HTERT RPE-1 (cell line): ENCODE measurements around the gene CDK15.
"Not testable (repeated sequence)": the region's sequence is repeated elsewhere in the genome, so short reads cannot be mapped to it uniquely, and the experiment has no call there.

Experiments
- in situ Hi-C: fragments of 300-500 bp; cut with MboI; formaldehyde crosslinking; loops from 4 replicates; pipeline ENCODE4 v1.14.3; 2020; ENCODE audit warnings: low sequenced_read_pairs

CDK15 gene

DNA sequence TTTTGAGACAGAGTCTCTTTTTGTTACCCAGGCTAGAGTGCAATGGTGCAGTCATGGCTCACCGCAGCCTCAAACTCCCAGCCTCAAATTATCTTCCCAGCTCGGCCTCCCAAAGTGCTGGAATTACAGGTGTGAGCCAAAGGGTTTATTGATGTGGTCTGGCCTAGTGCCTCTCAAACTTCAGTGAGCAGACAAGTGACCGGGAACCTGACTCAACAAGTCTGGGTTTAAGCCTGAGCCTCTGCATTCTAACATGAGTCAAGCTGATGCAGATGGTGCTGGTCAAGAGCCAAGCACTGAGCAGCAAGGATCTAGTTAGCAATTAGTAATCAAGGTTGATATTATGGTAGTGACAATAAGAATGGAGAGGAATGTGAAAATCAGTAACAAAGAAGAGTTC is 21.3 kb downstream of the CDK15 start:
- in situ Hi-C loops: no loop called here

DNA sequence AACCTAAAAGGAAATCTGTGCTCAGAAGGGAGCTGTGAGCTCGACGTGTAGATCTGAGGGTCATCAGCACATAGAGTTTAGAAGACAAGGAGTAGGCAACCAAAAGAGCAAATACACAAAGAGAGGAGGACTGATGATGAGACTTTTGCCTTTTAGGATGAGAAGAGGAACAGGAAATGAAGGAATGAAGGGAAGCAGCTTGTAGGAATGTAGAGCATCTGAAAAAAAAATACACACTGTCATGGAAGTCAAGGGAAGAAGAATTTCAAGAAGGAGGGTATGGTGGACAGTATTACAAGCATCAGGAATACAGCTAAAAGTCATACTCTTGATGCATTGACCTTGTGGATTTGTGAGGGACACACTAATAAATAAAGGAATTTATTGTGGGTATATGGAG is 21.9 kb downstream of the CDK15 start:
- in situ Hi-C loops: no loop called here

DNA sequence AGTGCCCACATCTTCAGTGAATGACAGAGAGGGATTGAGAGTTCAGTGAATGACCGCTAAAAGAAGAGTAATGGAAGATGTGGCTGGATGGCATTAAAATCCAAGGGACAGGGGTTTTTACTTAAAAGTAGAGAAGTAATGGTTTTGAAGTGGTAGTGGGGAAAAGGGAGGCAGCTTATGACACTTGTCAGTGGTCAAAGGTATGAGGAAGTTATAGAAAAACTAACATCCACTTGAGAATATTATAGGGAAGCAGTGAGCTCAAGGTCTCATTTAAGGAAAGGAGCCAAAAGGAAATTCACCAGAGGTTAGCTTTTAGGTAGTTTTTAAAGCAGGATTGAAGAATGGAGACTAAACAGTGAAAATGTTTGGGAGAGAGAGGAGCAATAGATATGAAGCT is 24.3 kb downstream of the CDK15 start:
- in situ Hi-C loops: no loop called here

DNA sequence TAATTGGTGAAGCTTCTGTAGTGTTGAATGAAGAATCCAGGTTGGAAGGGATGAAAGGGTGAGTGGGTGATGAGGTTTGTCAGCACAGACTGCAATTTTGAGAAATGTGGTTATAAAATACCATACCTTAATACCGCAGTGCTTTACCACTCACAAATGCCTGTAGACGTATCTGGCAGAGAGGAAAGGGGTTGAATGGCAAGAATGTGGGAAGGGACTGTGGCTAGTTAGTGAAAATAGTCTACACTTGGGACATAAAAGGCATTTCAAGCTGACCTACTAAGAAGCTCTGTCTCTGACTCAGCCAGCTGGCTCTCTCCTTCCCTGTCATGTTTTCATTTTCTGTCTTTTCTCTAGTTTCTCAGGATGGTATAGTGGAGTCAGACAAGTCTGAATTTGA is 25.1 kb downstream of the CDK15 start:
- in situ Hi-C loops: no loop called here

DNA sequence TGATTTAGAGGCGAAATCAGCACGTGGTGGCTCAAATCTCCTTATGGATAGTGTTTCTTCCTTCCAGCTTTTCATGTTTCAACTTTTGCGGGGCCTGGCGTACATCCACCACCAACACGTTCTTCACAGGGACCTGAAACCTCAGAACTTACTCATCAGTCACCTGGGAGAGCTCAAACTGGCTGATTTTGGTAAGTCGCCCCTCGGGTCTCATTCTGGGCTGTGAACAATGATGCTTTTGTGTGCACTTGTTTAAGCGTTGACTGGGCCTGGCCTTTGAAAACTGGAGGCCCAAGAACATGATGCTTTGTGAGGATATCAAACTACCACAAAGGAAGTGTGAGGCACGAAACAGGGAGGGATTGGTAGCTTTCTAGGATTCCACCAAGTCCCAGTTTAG is 27.4 kb downstream of the CDK15 start:
- in situ Hi-C loops: no loop called here

DNA sequence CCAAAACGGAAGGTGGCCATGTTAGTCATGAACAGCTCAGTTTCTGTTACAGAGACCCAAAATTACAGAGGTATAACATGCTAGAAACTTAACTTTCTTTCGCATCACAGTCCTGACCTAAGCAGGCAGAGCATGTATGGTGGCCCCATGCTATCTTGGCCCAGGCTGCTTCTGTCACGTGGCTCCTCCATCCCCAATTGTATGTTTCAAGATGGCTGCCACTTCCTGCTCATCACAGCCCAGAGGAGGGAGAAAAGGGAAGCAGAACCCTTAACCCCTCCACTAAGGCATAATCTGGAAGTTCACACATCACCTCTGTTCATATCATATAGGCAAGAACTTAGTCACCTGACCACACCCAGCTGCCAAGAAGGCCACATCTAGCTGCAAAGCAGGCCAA is 28.7 kb downstream of the CDK15 start:
- in situ Hi-C loops: no loop called here

DNA sequence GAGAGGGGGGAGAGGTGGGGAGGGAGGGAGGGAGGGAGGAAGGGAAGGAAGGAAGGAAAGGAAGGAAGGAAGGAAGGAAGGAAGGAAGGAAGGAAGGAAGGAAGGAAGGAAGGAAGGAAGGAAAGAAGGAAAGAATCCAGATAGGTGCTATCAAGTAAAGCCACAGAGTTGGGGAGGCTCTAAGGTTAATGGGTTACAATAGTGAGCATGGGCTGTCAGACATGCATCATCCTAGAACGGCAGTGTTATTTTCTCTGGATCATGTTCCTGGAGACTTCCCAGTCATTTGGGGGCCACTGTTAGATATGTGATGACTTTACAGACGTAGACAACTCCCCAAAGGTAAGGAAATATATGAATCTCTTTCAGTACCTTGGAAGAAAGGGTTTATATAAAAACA is 31.1 kb downstream of the CDK15 start:
- in situ Hi-C loops: no loop called here

DNA sequence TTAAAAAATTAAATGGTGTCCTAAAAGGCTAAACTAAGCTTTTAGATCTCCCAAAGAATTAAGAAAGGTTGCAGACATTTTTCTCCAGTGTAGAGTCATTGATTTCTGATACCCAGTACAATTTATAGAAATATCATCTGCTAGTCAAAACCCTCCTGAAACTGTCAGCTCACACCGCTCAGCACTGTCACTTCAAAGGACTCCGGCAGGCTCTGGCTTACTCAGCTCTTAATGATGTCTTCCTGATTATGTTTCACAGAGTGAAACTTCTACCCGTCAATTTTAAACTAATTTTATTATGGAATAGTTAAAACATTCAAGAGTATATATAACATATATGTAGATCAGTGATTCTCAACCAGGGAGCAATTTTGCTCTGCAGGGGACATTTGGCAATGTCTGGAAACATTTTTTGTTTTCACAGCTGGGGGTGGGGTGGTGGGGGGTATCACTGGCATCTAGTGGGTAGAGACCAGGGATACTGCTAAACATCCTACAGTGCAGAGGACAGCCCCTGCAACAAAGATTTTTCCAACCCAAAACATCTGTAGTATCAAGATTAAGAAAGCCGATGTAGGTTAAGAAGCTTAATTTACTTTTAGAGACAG is 31.6 kb downstream of the CDK15 start:
- in situ Hi-C loops: no loop called here

DNA sequence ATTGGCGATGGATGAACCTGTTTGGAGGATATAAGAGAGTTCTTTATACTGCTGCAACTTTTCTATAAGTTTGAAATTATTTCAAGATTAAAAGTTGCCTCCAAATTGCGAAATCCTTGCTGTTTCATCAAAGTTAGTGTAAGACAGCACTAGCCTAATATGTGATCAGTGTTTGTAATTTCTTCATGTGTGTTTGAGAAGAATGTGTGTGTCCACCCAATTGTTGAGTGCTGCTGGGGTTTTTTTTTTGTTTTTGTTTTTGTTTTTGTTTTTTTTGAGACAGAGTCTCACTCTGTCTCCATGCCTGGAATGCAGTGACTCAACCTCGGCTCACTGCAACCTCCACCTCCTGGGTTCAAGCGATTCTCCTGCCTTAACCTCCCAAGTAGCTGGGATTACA is 33.4 kb downstream of the CDK15 start:
- in situ Hi-C loops: no loop called here

DNA sequence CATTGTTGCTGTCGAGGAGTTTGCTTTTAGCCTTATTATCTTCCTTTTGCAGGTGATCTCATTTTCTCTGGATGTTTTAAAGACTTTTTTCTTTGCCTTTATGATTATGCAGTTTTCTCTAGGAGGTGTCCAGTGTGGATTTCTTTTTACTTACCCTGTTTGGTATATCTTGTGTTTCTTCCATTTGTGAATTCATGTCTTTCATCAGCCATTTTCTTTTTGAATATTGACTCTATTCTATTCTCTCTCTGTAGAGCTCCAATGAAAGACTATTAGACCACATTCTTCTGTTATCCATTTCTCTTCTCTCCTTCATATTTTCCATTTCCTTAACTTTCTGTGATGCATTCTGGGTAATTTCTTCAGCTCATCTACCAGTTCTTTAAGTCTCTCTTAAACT is 34.4 kb downstream of the CDK15 start:
- in situ Hi-C loops: no loop called here

DNA sequence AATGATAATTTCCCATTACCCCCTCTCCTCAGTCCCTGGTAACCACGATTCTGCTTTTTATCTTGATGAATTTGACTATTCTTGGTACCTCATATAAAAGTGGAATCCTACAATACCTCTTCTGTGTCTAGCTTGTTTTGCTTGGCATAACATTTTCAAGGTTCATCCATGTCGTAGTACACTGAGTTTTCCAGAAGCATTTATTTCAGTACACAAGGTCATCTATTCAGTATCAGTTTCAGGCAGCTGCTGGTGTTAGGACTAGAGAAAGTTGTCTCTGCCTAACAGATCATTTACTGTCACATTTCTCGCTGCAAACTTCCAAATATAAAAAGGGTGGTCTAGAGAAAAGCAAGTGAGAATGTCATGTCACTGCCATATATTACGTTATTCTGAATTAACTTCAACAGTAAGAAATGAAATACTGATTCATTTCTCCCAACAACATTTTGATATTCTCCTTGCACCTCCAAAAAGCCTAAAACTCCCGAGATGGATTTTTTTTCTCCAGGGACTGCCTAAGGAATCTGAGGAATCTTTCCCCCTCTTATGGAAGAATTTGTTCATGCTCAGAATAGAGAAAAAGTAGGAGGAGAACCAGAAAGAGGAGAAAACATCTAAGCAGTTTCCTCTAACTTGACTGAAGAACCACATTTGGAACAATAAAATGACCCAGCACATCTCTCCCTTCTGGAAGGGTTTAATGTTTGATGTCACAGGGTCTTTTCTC is 36.0 kb downstream of the CDK15 start:
- in situ Hi-C loops: no loop called here

DNA sequence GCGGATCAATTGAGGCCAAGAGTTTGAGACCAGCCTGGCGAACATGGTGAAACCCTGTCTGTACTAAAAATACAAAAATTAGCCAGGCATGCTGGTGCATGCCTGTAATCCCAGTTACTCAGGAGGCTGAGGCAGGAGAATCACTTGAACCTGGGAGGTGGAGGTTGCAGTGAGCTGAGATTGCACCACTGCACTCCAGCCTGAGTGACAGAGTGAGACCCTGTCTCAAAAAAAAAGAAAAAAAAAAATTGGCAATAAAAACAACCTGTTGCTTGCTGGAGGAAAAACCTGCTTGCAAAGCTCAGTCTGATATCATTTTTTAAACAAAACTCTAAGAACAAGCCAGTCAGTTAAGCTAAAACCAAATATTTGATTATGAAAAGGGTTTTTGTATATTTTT is 38.6 kb downstream of the CDK15 start:
- in situ Hi-C loops: not testable (repeated sequence)

DNA sequence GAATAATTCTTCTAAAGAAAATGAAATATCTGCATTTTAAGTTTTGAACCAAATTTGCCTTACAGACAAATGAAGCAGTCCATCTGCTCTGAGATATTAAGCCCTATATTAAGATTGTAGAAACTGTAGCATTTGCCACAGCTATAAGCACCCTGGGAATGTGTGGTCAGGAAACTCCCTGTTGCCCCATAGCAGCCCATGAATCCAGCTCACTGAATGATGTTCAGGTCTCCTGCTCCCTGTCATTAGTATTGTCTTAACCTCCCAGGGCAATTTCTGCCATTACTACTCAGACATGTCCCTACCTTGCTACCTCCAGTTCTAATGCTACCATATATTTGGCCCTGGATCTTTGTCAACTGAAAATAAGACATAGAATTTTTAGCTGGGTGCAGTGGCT is 41.1 kb downstream of the CDK15 start:
- in situ Hi-C loops: no loop called here

DNA sequence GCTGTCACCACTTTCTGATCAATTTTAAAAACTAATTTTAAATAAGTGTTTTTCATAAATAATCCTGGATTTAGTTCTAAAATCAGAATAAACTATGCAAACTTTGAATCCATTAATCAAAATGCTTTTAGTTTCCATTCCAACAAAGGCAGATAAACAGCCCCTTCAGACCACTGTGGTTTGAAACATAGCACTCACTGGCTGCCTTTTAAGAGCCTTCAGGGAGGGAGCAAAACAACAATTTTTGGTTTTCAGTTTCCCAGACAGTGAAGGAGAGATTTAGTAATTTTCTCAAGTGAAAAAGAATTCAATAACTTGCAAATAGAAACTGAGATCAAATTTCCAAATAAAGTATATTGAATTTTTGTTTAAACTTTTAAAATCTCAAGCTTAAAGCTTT is 46.1 kb downstream of the CDK15 start:
- in situ Hi-C loops: no loop called here

DNA sequence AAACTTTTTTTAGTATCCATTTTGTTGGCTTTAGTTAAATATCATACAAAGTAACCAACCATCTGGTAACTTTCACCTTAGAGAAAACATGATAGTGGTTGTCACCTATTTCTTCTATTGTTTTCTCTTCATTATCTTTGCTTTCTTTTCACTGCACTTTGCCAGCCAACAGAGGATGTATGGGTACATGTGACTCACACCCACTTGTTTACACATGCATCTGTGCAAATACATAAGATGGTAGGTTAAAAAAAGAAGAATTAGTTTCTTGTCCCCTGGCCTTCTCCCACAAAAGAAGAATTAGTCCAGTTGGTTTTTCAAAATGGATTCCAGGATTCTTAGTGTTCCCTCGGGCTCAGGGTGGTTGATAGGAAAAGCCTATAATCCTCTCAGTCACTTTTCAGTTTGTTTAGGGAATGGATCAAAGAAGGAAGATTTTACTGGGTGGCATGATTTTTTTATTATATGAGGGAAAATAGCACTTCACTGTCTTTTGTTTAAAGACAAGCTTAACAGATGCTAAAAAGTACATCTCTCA is 46.6 kb downstream of the CDK15 start:
- in situ Hi-C loops: no loop called here

DNA sequence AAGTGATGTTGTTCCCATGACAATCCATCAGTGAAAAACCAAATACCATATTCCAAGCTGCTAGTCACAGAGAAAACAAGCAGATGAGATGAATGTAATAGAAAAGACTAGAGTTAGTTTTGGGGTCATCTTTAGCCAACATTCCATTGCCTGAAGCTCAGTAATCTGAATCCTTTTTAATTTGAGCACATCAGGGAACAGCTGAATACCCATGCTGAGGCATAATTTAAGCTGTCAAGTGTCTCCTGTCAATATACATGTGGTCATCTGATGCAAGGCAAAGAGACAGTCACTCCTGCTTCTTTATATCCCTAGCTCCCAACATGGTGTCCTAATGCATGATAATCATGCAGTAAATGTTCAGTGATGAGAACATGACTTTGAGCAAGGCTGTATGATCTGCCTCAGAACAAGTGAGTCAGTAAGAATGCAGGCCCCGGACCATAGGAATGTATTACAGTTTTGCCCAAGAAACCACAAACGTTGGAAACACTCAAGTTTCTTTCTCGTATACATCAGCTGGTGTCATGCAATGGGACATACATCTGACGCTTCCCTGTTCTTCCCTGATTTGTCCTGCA is 48.0 kb downstream of the CDK15 start:
- in situ Hi-C loops: no loop called here

DNA sequence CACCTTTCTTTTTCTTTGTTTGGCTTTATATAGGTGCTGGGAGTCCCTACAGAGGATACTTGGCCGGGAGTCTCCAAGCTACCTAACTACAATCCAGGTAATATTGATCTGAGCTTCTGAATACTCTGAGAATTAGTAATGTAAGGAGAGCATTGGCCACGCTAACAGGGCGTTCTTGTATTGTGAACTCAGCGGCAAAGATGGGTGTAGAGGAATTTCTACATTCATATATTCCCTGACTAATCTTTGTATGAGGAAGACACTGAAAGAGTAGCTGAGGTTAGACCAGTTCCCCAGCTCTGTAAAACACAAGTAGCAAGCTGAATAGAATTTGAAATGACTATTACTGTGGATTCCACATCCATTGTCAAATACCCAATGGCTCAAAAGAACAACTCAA is 48.5 kb downstream of the CDK15 start:
- in situ Hi-C loops: no loop called here

DNA sequence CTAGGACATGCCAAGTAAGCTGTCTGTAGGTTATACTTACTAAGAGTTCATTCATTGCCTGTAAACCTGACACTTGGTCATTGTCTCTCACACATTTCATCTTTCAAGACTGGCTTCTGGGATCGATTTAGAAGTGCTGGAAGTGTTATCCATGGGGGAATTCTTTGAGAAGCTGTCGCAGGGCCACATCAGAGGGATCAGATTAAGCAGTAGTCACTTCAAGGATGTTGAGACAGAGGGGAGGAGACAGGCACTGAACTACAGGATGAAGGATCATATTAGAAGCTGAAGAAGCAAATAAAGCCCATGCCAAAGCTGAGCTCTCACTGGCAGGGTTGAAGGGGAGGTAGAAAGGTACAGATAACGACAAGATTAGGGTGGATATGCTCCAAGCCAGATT is 49.0 kb downstream of the CDK15 start:
- in situ Hi-C loops: no loop called here

DNA sequence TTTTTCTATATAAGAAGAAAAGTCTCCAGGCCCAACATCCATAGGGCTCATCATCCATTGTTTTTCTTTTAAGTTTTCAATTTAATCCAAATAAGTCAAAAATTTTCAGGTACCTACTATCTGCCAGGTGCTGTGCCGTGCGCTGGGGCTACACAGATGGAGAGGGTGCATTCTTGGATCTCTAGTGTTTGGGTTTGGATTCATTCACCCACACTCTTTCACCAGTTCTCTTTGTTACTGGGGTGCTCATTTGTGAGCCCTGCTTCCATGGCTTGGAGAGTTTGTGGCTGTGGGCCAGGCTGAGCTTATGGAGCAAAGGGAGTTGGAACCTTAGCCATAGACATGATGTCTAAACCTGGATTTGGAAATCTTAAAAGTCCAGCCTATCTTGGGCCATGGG is 51.0 kb downstream of the CDK15 start:
- in situ Hi-C loops: no loop called here

DNA sequence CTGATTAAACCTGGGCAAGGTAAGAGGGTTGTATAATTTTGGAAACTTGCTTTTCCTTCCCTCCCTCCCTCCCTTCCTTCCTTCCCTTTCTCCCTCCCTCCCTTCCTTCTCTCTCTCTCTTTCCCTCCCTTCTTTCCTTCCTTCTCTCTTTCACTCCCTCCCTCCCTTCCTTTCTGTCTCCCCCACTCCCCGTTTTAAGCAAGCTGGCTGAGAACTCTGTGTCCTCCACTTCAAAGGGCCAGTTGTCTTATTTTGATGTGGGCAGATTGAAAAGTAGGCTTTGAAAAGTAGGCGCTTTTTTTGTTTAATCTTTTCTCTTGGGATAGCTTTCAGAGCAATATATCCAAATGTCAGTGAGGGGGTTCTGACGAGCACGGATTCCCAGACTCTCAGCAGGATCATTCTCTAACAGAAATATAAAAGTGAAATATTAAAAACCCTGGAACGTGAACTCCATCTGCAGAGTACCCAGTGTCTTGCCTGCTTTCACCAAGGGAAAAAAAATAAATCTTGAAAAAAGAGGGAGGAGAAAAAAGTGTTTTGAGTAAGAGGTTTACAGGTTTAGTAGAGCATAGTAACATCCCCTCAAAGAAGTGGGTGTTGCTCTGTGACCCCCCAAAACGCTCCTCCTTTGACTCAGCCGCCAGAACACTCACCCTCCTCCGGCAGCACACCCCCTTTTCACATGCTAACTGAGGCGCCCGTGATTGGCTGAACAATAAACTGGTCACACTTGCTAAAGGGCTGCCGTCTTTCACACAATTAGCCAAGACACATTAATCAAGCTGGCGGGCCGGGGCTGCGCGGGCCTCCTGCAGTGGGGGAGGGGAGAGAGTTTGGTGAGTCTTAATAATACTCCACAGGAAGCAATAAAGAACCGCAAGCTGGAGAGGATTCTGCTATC is 52.2 kb downstream of the CDK15 start:
- in situ Hi-C loops: no loop called here

DNA sequence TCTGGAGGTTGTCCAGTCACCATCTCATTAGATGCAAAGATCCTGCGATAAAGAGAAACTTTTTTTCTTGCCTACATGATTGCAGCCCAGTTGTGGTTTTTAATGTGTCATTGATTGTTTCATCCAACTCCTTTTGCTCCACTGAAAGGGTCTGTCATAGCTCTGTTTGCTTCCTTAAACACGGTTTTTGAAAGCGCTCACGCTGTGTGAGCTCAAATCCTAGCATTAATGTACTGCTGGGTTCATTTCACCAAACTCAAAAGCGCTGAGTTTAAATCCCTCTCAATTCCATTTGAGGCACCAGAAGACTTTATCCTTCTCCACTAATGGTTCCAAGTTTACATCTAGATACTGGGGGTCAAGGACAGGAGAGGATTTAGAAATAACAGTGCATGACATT is 53.6 kb downstream of the CDK15 start:
- in situ Hi-C loops: no loop called here
